Stimulated activated CD8-positive, alpha-beta memory T cell treated with anti-CD3 and anti-CD28 coated beads, Interleukin-7, amount 100 ng/mL, for 1 hour (primary cell): ENCODE measurements around the gene DUS3L.
"Not testable (repeated sequence)": the region's sequence is repeated elsewhere in the genome, so short reads cannot be mapped to it uniquely, and the experiment has no call there.

Source experiments
- DNase-seq, 2 donors: peaks; one replicate each; pipeline ENCODE4 v3.0.0-alpha.2; 2020; ENCODE audit warnings: low read depth in 2 of 2

The DUS3L gene

DNA sequence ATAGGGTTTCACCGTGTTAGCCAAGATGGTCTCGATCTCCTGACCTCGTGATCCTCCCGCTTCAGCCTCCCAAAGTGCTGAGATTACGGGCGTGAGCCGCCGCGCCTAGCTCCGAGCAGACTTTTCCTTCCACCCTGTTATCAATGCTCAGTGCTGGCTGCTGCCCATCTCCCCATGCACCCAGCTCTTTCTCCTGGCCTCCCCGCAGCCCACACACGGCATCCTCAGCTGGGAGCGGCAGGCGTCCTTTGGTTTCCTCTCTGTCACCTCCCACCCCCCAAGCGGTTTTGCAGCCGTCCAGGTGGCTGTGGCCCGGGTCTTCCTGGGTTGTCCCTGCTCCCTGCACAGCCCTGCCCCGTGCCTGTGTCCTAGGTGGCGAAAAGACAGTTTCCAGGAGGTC, 18.5 kb downstream of the DUS3L start:
- DNase-seq, result no peak

DNA sequence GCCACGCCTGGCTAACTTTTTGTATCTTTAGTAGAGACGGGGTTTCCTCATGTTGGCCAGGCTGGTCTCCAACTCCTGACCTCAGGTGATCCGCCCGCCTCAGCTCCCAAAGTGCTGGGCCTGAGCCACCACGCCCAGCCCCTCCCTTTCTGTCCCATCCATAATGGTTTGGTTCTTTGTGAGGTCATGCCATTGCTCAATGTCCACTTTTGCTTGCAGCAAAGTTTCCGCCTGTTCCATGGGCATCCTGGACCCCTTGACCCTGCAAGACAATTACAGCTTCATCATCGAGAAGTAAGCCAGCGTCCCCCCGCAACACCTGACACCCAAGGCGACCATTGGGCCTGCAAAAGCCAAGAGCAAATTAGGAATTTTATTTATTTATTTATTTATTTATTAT, 23.0 kb downstream of the DUS3L start:
- DNase-seq, result no peak

DNA sequence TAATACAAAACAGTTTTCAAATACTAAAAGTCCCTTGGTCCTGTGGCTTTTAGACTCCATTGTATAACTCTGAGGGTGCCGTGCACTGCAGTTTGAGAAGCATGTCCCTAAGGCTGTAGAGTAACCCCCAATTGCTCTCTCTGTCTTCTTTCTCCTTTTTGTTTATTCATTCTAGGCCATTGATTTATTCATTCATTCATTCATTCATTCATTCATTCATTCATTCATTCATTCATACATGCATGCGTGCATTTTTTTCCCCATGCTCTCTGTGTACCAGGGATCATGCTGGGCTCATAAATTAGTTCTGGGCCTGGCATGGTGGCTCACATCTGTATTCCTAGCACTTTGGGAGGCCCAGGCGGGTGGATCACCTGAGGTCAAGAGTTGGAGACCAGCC, 25.7 kb downstream of the DUS3L start:
- DNase-seq, result no peak

DNA sequence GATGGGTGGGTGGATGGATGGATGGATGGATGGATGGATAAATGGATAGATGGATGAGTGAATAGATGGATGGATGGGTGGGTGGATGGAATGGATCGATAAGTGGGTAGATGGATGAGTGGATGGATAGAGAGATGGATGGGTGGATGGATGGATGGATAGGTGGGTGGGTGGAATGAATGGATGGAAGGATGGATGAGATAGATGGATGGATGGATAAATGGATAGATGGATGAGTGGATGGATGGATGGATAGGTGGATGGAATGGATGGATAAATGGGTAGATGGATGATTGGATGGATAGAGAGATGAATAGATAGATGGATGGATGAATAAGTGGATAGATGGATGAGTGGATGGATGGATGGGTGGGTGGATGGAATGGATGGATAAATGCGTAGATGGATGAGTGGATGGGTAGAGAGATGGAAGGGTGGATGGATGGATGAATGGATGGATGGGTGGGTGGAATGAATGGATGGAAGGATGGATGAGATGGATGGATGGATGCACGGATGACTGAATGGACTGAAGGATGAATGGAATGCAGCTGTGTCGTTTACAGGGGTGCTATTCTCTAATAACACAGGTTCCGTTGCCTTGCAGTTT, 28.2 kb downstream of the DUS3L start:
- no peak for DNase-seq

GRCh38 chr19:5753743-5754142, 37.2 kb downstream of the DUS3L start:
- no peak for DNase-seq

DNA sequence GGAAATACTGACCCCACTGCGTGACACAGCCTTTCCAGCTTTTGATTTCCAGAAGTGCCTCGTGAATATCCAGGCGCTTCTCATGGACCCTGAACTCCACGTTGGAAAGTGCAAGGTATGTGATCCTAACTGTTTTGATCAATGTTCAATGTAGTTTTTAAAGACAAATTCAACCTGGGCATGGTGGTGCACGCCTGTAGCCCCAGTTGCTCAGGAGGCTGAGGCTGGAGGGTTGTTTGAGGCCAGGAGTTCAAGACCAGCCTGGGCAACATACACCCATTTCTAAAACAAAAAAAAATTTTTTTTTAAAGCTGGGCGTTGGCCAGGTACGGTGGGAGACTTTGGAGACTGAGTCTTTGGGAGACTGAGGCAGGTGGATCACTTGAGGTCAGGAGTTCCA, 39.3 kb downstream of the DUS3L start:
- DNase-seq, result no peak

DNA sequence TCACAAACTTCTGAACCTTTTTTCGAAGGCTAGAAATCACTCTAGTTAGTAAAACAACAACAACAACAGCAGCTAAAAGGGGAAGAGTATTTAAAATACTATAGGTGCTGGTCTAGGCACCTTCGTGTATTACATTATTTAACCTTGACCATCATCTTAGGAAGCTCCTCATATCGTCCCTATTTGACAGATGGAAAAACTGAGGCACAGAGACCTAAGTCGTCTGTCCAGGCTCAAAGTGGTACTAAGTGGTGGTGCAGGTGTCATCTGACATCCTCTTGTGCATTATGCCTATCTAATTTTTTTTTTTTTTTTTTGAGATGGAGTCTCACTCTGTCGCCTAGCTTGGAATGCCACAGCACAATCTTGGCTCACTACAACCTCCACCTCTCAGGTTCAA, 41.5 kb downstream of the DUS3L start:
- DNase-seq, result no peak

- not testable (repeated sequence) for DNase-seq
Measured at GRCh38 chr19:5748920-5749319, 42.0 kb downstream of the DUS3L start.

GRCh38 chr19:5744999-5745398, 46.0 kb downstream of the DUS3L start:
- DNase-seq, result not testable (repeated sequence)

- no peak for DNase-seq
Measured at GRCh38 chr19:5743630-5744029, 47.3 kb downstream of the DUS3L start.

GRCh38 chr19:5742051-5742450, 48.9 kb downstream of the DUS3L start:
- DNase-seq, result no peak

DNA sequence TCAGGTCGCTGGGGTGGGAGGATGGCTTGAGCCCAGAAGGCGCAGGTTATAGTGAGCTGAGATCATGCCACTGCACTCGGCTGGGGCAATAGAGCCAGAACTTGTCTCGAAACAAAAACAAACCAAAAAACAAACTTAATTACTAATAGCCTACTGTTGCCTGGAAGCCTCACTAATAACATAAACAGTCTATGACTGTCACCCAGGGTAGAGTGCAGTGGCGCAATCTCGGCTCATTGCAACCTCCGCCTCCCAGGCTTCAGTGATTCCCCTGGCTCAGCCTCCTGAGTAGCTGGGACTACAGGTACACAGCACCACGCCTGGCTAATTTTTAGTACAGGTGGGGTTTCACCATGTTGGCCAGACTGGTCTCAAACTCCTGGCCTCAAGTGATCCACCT, 52.5 kb downstream of the DUS3L start:
- no peak for DNase-seq
